GM12878 (cell line): ENCODE data around the gene USP16. TPM values are rescaled to one million over a fixed set of nuclear protein-coding genes. Genes with fewer than 3 reads are reported as not detected.
"Not testable (repeated sequence)": the region's sequence is repeated elsewhere in the genome, so short reads cannot be mapped to it uniquely, and the experiment has no call there.

Experiments used
- ATAC-seq: fragments of 200-7000 bp; cut with Tn5 transposase; 3 replicates; pipeline ENCODE4 v1.9.1; 2020; ENCODE audit warnings: mild to moderate bottlenecking, moderate library complexity
- BruUV-seq: library from RNA; stranded (reverse); fragments of 400-500 nt; replicated peaks from 2 replicates; lab custom pipeline; 2021; lab: Mats Ljungman, UMichigan
- CTCF ChIA-PET: fragments of 300-600 bp; sonication (Branson Sonifier 250); formaldehyde crosslinking; extraction: SDS; loops from one replicate; lab custom pipeline; 2021; ENCODE audit warnings: inconsistent platforms; lab: Yijun Ruan, JAX
- POLR2A ChIA-PET: fragments of 350-600 bp; formaldehyde crosslinking; extraction: SDS; loops from one replicate; lab custom pipeline; 2021; ENCODE audit warnings: inconsistent platforms; lab: Charles Lee
- RAD21 ChIA-PET: fragments of 300-600 bp; sonication (Branson Sonifier 250); formaldehyde crosslinking; loops from one replicate; lab custom pipeline; 2023; ENCODE audit warnings: antibody characterized with exemption; ENCODE audit not compliant: unreplicated experiment; lab: Charles Lee
- SMC1A ChIA-PET: fragments of 300-600 bp; sonication (Branson Sonifier 250); formaldehyde crosslinking; loops from one replicate; lab custom pipeline; 2023; ENCODE audit not compliant: unreplicated experiment, uncharacterized antibody; lab: Charles Lee
- DNase-seq: peaks from one replicate; pipeline ENCODE4 v3.0.0-alpha.2; 2011; ENCODE audit warnings: low read depth, low spot score
- FAIRE-seq: peaks from 3 replicates; lab custom pipeline; 2011; peaks lifted over from hg19 to GRCh38; lab: Jason Lieb, UNC
- H2AFZ ChIP-seq: 2 replicates; pipeline ENCODE4 v1.6.0; 2011; ENCODE audit warnings: low read depth, low read length, control low read depth; ENCODE audit not compliant: control insufficient read depth
- H3K27ac ChIP-seq: 2 replicates; pipeline ENCODE4 v1.5.1; 2011; ENCODE audit warnings: control low read depth; ENCODE audit not compliant: control insufficient read depth, insufficient read depth
- H3K27me3 ChIP-seq, 2 experiments: replicated peaks in 1 of 2; 2 replicates each; pipeline versions ENCODE4 v1.6.0 to v1.6.1; 2011; ENCODE audit warnings: low read length in 1 of 2; ENCODE audit not compliant: control insufficient read depth in 2 of 2, insufficient read depth in 2 of 2
- H3K36me3 ChIP-seq, 2 experiments: 2 replicates each; pipeline ENCODE4 v1.5.1; 2011; ENCODE audit warnings: low read length in 1 of 2; ENCODE audit not compliant: control insufficient read depth in 2 of 2, insufficient read depth in 2 of 2
- H3K4me1 ChIP-seq: 2 replicates; pipeline ENCODE4 v1.6.1; 2011; ENCODE audit warnings: mild to moderate bottlenecking, low read length, moderate library complexity, mixed read lengths; ENCODE audit not compliant: control insufficient read depth, insufficient read depth
- H3K4me2 ChIP-seq: 2 replicates; pipeline ENCODE4 v1.6.0; 2011; ENCODE audit warnings: control low read depth; ENCODE audit not compliant: control insufficient read depth, insufficient read depth
- H3K4me3 ChIP-seq: fragments of 200-600 bp; sonication (generic); 2 replicates; pipeline ENCODE4 v1.5.1; 2016
- H3K79me2 ChIP-seq: 2 replicates; pipeline ENCODE4 v1.6.0; 2011; ENCODE audit warnings: low read length; ENCODE audit not compliant: control insufficient read depth, insufficient read depth
- H3K9ac ChIP-seq: 2 replicates; pipeline ENCODE4 v1.8.0; 2011; ENCODE audit warnings: low read length, control low read depth, mixed read lengths; ENCODE audit not compliant: control insufficient read depth, insufficient read depth
- H3K9me3 ChIP-seq: replicated peaks from 3 replicates; pipeline ENCODE4 v1.5.1; 2011; ENCODE audit warnings: mild to moderate bottlenecking, low read length; ENCODE audit not compliant: control insufficient read depth, insufficient read depth
- H4K20me1 ChIP-seq: 2 replicates; pipeline ENCODE4 v1.6.0; 2011; ENCODE audit not compliant: control insufficient read depth, insufficient read depth
- DPF2 ChIP-seq: fragments of 450-650 bp; IDR thresholded peaks from 2 replicates; pipeline ENCODE4 v1.6.1; 2017; ENCODE audit warnings: mild to moderate bottlenecking
- GATAD2B ChIP-seq: fragments of 450-650 bp; conservative IDR thresholded peaks from 2 replicates; pipeline ENCODE4 v1.6.1; 2017; ENCODE audit warnings: low read depth, mild to moderate bottlenecking, moderate library complexity
- IKZF1 ChIP-seq: fragments of 450-650 bp; conservative IDR thresholded peaks from 2 replicates; pipeline ENCODE4 v1.6.1; 2017; ENCODE audit warnings: antibody characterized with exemption, mild to moderate bottlenecking
- LARP7 ChIP-seq: fragments of 450-650 bp; IDR thresholded peaks from 2 replicates; pipeline ENCODE4 v1.6.1; 2017; ENCODE audit warnings: mild to moderate bottlenecking
- NFYB ChIP-seq: IDR thresholded peaks from 2 replicates; pipeline ENCODE4 v1.6.1; 2011; ENCODE audit warnings: low read depth, mild to moderate bottlenecking, low read length, improper control_type of control experiment, moderate library complexity; ENCODE audit not compliant: insufficient read depth
- SMARCA5 ChIP-seq: fragments of 450-650 bp; IDR thresholded peaks from 2 replicates; pipeline ENCODE4 v1.6.1; 2017; ENCODE audit warnings: mild to moderate bottlenecking
- SP1 ChIP-seq: IDR thresholded peaks from one replicate; pipeline ENCODE4 v1.6.1; 2011; ENCODE audit warnings: low read depth, low read length
- SREBF1 ChIP-seq: IDR thresholded peaks from 2 replicates; pipeline ENCODE4 v1.6.1; 2012; ENCODE audit warnings: mild to moderate bottlenecking, low read length
- SREBF2 ChIP-seq: IDR thresholded peaks from 2 replicates; pipeline ENCODE4 v1.6.1; 2012; ENCODE audit warnings: mild to moderate bottlenecking, low read length
- TCF12 ChIP-seq: IDR thresholded peaks from 2 replicates; pipeline ENCODE4 v1.6.1; 2011; ENCODE audit warnings: low read depth, mild to moderate bottlenecking, low read length
- WGBS: methylation state at CpG from one replicate; pipeline ENCODE4 v1.1.6; 2016; ENCODE audit warnings: low lambda C conversion rate; ENCODE audit not compliant: insufficient replicate concordance, insufficient coverage; ENCODE audit errors: missing lambda C conversion rate; 5-methylcytosine and 5-hydroxymethylcytosine counted together
- in situ Hi-C: fragments of 300-500 bp; cut with MboI; formaldehyde crosslinking; loops from 9 replicates; pipeline ENCODE4 v1.14.3; 2018; ENCODE audit warnings: mixed read lengths
- intact Hi-C: fragments of 100-400 bp; cut with micrococcal nuclease; formaldehyde crosslinking; loops from one replicate; pipeline ENCODE4 v1.14.2; 2022; ENCODE audit not compliant: unreplicated experiment
- polyA plus RNA-seq, 11 experiments: library from polyadenylated mRNA; depleted of rRNA in 4 of 11; unstranded in 6 of 11; stranded (reverse) in 5 of 11; fragments of >200 nt; fragmentation: Nextera tagmentation in 4 of 11; fragmentation: Illumina TruSeq in 1 of 11; extraction: Ambion mirVana in 4 of 11; extraction: Trizol in 1 of 11; gene quantifications; 1 replicate in 1 of 11; 2 replicates in 10 of 11; pipeline versions ENCODE4 v1.2.1 to v1.2.3, GENCODE V29; 2011 to 2016; ENCODE audit warnings: inconsistent platforms in 2 of 11, missing spikeins in 2 of 11, low read depth in 1 of 11
- total RNA-seq, 4 experiments: library from RNA; depleted of rRNA in 3 of 4; stranded (reverse); fragments of >200 nt in 3 of 4; fragmentation: Illumina TruSeq in 1 of 4; extraction: Trizol in 1 of 4; gene quantifications; 2 replicates each; pipeline versions ENCODE4 v1.2.1 to v1.2.3, GENCODE V29; 2013 to 2021
- TF ChIP-seq, protein P1 (sequence below): fragments of 450-650 bp; IDR thresholded peaks from 2 replicates; pipeline ENCODE4 v1.6.1; 2016; ENCODE audit warnings: mild to moderate bottlenecking
- TF ChIP-seq, protein P2 (sequence below): fragments of 450-650 bp; IDR thresholded peaks from 2 replicates; pipeline ENCODE4 v1.6.1; 2017; ENCODE audit warnings: mild to moderate bottlenecking, moderate library complexity
- TF ChIP-seq, protein P3 (sequence below): fragments of 450-650 bp; IDR thresholded peaks from 2 replicates; pipeline ENCODE4 v1.6.1; 2014; ENCODE audit warnings: mild to moderate bottlenecking
- TF ChIP-seq, protein P4 (sequence below): IDR thresholded peaks from 2 replicates; pipeline ENCODE4 v1.6.1; 2011; ENCODE audit warnings: mild to moderate bottlenecking, low read depth, low read length, moderate library complexity; ENCODE audit not compliant: insufficient replicate concordance

The USP16 gene
- total and polyA plus RNA-seq, 10 of the 15 experiments (the other 5 are each of a cell fraction or from before 2014, with no cell fraction given), result 29.5 to 68.7 (median 52.3) TPM

DNA sequence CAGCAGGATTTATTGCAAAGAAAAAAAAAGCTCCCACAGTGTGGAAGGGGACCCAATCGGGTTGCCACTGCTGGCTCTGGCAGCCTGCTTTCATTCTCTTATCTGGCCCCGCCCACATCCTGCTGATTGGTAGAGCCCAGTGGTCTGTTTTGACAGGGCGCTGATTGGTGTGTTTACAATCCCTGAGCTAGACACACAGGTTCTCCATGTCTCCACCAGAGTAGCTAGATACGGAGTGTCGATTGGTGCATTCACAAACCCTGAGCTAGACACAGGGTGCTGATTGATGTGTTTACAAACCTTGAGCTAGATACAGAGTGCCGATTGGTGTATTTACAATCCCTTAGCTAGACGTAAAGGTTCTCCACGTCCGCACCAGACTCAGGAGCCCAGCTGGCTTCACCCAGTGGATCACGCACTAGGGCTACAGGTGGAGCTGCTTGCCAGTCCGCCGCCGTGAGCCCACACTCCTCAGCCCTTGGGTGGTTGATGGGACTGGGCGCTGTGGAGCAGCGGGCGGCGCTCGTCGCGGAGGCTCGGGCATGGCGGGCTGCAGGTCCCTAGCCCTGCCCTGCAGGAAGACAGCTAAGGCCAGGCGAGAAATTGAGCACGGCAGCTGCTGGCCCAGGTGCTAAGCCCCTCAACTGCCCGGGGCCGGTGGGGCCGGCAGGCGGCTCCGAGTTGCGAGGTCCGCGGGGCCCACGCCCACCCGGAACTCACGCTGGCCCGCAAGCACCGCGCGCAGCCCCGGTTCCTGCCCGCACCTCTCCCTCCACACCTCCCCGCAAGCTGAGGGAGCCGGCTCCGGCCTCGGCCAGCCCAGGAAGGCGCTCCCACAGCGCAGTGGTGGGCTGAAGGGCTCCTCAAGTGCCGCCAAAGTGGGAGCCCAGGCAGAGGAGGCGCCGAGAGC, 52.5 kb downstream of the USP16 start:
- not testable (repeated sequence) for BruUV-seq
- TF ChIP-seq NFYB, result peak; percentile 90
- TF ChIP-seq TCF12, result 0 out of 2 replicates have a peak, but pooled peaks have one; percentile 5
- TF ChIP-seq, protein P1, sequence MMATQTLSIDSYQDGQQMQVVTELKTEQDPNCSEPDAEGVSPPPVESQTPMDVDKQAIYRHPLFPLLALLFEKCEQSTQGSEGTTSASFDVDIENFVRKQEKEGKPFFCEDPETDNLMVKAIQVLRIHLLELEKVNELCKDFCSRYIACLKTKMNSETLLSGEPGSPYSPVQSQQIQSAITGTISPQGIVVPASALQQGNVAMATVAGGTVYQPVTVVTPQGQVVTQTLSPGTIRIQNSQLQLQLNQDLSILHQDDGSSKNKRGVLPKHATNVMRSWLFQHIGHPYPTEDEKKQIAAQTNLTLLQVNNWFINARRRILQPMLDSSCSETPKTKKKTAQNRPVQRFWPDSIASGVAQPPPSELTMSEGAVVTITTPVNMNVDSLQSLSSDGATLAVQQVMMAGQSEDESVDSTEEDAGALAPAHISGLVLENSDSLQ, result peak; percentile 78
- TF ChIP-seq, protein P2, sequence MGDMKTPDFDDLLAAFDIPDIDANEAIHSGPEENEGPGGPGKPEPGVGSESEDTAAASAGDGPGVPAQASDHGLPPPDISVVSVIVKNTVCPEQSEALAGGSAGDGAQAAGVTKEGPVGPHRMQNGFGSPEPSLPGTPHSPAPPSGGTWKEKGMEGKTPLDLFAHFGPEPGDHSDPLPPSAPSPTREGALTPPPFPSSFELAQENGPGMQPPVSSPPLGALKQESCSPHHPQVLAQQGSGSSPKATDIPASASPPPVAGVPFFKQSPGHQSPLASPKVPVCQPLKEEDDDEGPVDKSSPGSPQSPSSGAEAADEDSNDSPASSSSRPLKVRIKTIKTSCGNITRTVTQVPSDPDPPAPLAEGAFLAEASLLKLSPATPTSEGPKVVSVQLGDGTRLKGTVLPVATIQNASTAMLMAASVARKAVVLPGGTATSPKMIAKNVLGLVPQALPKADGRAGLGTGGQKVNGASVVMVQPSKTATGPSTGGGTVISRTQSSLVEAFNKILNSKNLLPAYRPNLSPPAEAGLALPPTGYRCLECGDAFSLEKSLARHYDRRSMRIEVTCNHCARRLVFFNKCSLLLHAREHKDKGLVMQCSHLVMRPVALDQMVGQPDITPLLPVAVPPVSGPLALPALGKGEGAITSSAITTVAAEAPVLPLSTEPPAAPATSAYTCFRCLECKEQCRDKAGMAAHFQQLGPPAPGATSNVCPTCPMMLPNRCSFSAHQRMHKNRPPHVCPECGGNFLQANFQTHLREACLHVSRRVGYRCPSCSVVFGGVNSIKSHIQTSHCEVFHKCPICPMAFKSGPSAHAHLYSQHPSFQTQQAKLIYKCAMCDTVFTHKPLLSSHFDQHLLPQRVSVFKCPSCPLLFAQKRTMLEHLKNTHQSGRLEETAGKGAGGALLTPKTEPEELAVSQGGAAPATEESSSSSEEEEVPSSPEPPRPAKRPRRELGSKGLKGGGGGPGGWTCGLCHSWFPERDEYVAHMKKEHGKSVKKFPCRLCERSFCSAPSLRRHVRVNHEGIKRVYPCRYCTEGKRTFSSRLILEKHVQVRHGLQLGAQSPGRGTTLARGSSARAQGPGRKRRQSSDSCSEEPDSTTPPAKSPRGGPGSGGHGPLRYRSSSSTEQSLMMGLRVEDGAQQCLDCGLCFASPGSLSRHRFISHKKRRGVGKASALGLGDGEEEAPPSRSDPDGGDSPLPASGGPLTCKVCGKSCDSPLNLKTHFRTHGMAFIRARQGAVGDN, result peak; percentile 23; the same call in 1 of the 2 replicates
- TF ChIP-seq, protein P3, sequence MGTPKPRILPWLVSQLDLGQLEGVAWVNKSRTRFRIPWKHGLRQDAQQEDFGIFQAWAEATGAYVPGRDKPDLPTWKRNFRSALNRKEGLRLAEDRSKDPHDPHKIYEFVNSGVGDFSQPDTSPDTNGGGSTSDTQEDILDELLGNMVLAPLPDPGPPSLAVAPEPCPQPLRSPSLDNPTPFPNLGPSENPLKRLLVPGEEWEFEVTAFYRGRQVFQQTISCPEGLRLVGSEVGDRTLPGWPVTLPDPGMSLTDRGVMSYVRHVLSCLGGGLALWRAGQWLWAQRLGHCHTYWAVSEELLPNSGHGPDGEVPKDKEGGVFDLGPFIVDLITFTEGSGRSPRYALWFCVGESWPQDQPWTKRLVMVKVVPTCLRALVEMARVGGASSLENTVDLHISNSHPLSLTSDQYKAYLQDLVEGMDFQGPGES, result peak; percentile 64
- 0 out of 2 replicates have a peak, but pooled peaks have one; percentile 40 for TF ChIP-seq SMARCA5
- TF ChIP-seq, protein P4, sequence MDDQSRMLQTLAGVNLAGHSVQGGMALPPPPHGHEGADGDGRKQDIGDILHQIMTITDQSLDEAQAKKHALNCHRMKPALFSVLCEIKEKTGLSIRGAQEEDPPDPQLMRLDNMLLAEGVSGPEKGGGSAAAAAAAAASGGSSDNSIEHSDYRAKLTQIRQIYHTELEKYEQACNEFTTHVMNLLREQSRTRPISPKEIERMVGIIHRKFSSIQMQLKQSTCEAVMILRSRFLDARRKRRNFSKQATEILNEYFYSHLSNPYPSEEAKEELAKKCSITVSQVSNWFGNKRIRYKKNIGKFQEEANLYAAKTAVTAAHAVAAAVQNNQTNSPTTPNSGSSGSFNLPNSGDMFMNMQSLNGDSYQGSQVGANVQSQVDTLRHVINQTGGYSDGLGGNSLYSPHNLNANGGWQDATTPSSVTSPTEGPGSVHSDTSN, result peak; percentile 1
- TF ChIP-seq IKZF1, result peak; percentile 67
- peak; percentile 72; the same call in 1 of the 2 replicates for TF ChIP-seq SREBF2
- peak; percentile 76 for TF ChIP-seq LARP7
- peak; percentile 73; the same call in 1 of the 2 replicates for TF ChIP-seq DPF2
- TF ChIP-seq GATAD2B, result peak; percentile 88
- peak; percentile 75; the same call in 1 of the 2 replicates for TF ChIP-seq SREBF1
- peak; percentile 79 for TF ChIP-seq SP1

More for the DNA sequence above, 52.5 kb downstream of the USP16 start:
- not testable (repeated sequence) for H2AFZ ChIP-seq, FAIRE-seq, H4K20me1 ChIP-seq, H3K27me3 ChIP-seq, H3K36me3 ChIP-seq, H3K9me3 ChIP-seq
- ChIA-PET SMC1A (interaction anchor here (0.6 to 2.2 kb wide), 11 partner anchors 11 to 226 kb away, joined by 3 to 12 read pairs (median 3); partner anchors contain the start of gene USP16), RAD21 (interaction anchor here (0.8 to 7.2 kb wide), 10 partner anchors 47 to 294 kb away, joined by 3 to 64 read pairs (median 5); partner anchors contain the start of genes BACH1, LTN1, MAP3K7CL and USP16), CTCF (interaction anchor here (0.6 to 3.6 kb wide), 8 partner anchors 11 to 871 kb away, joined by 3 to 19 read pairs (median 4); partner anchors contain the start of genes BACH1 and USP16), POLR2A (interaction anchor here (0.6 to 8.7 kb wide), 8 partner anchors 44 to 300 kb away, joined by 3 to 68 read pairs (median 3); partner anchors contain the start of gene USP16)
- Histone ChIP-seq H3K79me2 (peaks cover 23% of the 10 kb centered on the region), H3K4me2 (0 out of 2 replicates have a peak overlapping the region, but pooled peaks have one; percentile 35), H3K9ac (peak overlapping the region; percentile 67), H3K27ac (peak overlapping the region; percentile 86), H3K4me1 (peaks cover 16% of the 10 kb centered on the region), H3K4me3 (peak overlapping the region; percentile 40)
- in situ Hi-C loops (loop anchor here (5.0 kb wide), 1 partner anchor 230 kb away; no protein-coding TSS in a partner anchor), intact Hi-C loops (loop anchor here (2.0 to 5.0 kb wide), 2 partner anchors 85 to 156 kb away; partner anchors contain the start of gene LTN1)
- ATAC-seq (peak; percentile 20), DNase-seq (peak; percentile 46)
- WGBS, result 35% methylated on average over 48 of the region's 50 CpGs
